GM18907 (cell line): ENCODE data around the gene TULP4.
"Not testable (repeated sequence)": the region's sequence is repeated elsewhere in the genome, so short reads cannot be mapped to it uniquely, and the experiment has no call there.

Source experiments
- ATAC-seq: cut with Tn5 transposase; IDR thresholded peaks from one replicate; pipeline ENCODE4 v1.9.1; 2021; ENCODE audit warnings: mild to moderate bottlenecking, moderate library complexity; ENCODE audit not compliant: unreplicated experiment

The TULP4 gene

GRCh38 chr6:158292016-158292415 lies 20.2 kb upstream of the TULP4 start:
- no peak for ATAC-seq

DNA sequence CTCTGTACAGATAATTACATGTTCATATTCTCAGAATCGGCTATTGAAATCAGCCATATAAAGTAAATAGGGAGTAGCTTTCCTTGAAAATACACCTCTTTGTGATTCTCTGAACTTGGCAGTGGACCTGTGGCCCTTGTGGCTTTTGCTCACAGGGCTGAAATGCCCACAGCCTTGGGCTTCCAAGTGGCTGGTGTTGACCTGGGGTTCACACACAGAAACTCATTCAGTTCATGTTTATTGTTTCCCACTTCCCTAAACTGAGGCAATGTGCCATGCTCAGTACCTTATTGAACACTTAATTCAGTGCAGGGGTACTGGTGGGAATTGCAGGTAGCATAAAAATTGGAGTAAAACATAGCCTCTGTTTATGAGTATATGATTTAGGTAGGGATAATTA lies 19.1 kb upstream of the TULP4 start:
- peak; percentile 66 for ATAC-seq

DNA sequence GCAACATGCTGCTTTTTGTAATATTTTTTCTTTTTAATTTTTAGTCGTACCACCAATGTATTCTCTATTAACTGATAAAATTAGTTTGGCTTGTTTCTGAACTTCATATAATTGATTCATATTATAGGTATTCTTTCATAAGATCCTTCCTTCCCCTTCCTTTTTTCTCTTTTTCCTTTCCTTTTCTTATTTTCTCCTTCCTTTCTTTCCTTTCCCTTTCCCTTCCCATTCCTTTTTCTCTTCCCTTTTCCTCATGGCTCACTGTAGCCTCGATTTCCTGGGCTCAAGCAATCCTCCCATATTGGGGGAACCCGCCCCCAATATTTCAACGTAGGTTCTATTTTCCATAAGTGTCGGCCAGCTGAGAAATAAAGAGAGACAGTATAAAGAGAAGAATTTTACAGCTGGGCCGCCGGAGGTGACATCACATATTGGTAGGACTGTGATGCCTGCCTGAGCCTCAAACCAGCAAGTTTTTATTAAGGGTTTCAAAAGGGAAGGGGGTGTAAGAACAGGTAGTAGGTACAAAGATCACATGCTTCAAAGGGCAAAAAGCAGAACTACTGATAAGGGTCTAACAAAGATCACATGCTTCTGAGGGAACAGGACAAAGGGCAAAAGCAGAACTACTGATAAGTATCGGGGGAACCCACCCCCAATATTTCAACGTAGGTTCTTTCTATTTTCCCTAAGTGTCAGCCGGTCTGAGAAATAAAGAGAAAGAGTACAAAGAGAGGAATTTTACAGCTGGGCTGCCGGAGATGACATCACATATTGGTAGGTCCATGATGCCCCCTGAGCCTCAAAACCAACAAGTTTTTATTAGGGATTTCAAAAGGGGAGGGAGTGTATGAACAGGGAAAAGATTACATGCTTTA lies 16.1 kb upstream of the TULP4 start:
- ATAC-seq = not testable (repeated sequence)

DNA sequence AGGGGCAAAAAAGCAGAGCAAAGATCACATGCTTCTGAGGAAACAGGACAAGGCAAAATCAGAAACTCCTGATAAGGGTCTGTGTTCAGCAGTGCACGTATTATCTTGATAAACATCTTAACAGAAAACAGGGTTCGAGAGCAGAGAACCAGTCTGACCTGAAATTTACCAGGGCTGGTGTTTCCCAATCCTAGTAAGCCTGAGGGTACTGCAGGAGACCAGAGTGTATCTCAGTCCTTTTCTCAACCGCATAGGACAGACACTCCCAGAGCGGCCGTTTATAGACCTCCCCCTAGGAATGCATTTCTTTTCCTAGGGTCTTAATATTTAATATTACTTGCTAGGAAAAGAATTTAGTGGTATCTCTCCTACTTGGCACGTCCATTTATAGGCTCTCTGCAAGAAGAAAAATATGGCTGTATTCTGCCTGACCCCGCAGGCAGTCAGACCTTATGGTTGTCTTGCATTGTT lies 15.4 kb upstream of the TULP4 start:
- not testable (repeated sequence) for ATAC-seq

GRCh38 chr6:158297657-158298056 lies 14.6 kb upstream of the TULP4 start:
- ATAC-seq = not testable (repeated sequence)

GRCh38 chr6:158300306-158301143 lies 11.7 kb upstream of the TULP4 start:
- ATAC-seq = not testable (repeated sequence)

- ATAC-seq = not testable (repeated sequence)
These were observed 10.7 kb upstream of the TULP4 start for GRCh38 chr6:158301561-158301960.

- not testable (repeated sequence) for ATAC-seq
These were observed 10.0 kb upstream of the TULP4 start for GRCh38 chr6:158302195-158302796.

- ATAC-seq = no peak
These were observed 9.0 kb upstream of the TULP4 start for GRCh38 chr6:158303210-158303731.

- ATAC-seq = no peak
These were observed 8.0 kb upstream of the TULP4 start for GRCh38 chr6:158304254-158304653.

DNA sequence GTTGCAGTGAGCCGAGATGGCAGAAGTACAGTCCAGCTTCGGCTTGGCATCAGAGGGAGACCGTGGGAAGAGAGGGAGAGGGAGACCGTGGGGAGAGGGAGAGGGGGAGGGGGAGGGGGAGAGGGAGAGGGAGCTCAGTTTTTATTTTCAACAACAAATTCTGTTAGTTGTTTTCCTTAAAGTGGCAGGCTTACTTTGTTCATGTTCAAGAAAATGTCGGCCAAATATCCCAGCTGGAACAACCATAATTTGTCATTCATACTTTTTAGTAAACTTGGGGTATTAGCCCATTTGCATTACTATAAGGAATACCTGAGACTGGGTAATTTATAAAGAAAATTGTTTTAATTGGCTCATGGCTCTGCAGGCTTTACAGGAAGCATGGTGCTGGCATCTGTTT lies 2.5 kb upstream of the TULP4 start:
- no peak for ATAC-seq

DNA sequence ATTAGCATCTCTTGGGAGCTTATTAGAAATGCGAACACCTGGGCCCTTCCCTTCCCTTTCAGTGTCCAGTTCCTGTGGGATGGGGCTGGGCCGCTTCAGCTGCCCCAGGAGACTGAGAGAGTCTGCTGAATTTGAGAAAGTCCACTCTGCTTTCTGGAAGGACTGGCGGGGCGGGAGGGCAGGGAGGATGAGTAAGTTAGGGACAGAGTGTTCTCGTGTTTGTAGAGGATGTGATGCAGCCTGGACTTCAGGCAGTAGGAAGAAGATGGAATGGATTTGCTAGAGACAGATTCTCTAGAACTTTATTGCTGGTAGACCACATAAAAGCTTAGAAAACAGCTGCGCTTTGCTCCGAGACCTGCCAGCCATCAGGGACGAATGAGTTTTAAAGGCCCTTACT lies 1.1 kb upstream of the TULP4 start:
- no peak for ATAC-seq

GRCh38 chr6:158311626-158312025 lies 639 bp upstream of the TULP4 start:
- ATAC-seq = no peak

- ATAC-seq = no peak
These were observed 570 bp downstream of the TULP4 start for GRCh38 chr6:158312672-158313397.

DNA sequence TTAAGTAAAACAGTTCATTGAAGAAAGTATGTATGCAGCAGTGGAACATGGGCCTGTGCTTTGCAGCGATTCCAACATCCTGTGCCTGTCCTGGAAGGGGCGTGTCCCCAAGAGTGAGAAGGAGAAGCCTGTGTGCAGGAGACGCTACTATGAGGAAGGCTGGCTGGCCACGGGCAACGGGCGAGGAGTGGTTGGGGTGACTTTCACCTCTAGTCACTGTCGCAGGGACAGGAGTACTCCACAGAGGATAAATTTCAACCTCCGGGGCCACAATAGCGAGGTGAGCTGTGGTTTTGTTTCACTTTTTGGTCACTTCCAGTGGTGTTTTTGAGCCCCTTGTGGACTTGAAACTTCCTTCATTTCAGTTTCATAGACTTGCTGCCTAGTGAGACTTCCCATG lies 1.7 kb downstream of the TULP4 start:
- no peak for ATAC-seq

DNA sequence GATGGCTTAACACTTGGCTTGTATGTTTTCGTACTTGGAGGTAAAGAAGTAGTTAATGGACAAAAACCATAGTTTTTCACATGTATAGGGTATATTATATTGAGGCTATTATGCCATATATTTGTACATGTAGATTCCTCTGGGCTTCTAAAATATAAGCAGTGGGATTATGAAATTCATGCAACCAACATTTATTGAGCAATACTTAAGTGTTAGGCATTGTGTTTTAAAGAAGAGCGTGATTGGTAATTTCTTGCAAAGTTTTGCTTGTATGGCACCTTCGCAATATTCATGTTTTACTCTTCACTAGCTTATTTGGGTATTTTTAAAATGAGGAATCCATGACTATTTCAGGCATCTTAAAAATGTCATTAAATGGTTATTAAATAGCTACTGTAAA lies 2.5 kb downstream of the TULP4 start:
- ATAC-seq = no peak

GRCh38 chr6:158316022-158316421 lies 3.8 kb downstream of the TULP4 start:
- no peak for ATAC-seq

- ATAC-seq = no peak
These were observed 9.7 kb downstream of the TULP4 start for GRCh38 chr6:158321960-158322359.

DNA sequence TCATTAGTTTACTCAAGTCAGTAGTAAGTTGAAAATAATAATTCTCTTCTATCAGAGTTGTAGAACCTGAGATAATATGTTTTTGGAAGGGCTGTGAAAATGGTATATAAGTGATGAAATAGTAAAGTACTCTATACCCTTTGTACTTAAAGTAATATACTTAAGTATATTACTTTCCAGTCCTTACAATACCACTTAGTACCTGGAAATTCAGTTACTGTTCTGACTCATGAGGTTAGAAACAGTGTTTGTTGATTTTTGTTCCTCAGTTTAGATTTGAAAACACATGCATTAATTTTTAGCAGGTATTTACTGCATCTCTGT lies 10.1 kb downstream of the TULP4 start:
- no peak for ATAC-seq

DNA sequence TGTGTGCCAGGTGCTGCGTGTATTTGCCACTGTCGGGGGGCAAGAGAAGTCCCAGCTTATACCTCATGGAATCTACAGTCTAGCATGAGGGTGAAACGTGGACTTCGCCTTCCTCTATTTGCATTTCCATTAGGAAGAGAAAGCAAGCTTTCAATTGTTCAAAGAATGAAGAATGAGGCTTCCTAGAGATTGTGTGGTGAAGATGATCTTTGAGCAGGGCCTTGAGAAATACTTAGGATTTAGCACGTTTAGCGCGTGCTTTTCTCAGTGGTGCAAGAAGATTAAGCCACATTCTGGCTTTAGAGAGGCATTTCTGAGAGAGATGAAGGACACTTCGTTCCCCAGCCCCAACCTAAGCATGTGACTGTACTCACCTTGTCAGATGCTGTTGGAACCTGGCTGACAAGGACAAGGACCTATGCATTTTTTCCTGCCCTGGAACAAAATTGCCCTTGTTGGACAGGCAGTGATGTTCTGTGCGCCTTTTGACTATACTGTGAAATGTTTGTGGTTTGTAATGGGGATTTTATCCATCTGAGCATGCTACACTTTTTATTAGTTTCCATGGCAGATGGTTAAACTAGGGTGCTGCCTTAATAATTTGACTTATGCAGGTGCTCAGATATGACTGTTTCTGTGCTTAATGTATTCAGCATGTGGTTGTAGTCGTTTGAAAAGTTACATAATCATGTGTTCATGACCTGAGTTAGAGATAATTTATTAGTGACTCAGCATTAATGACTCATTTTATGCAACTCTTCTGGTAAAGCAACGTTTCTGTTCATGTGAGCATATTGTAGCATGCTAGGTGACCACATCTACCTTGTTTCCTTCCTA lies 10.7 kb downstream of the TULP4 start:
- ATAC-seq = peak; percentile 79
